ENCODE measurements around the gene COL25A1.

DNA sequence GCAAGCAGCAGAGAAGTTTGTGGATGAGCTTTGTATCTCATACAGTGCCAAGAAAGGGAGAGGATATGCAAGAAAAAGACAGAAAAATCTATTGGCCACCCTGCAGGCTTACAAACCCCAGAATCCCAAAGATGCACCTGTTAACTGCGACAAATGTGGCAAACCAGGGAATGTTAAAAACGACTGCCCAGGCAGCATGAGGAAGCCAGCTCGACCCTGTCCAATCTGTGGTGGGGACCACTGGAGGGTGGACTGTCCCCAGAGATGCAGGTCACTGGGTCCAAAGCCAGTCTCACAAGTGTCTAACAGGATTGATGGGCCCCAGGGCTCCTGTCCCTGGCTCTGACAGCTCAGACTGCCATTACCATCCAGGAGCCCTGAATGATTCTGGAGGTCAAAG is 12.9 kb upstream of the COL25A1 start:
- TF ChIP-seq, protein P1, sequence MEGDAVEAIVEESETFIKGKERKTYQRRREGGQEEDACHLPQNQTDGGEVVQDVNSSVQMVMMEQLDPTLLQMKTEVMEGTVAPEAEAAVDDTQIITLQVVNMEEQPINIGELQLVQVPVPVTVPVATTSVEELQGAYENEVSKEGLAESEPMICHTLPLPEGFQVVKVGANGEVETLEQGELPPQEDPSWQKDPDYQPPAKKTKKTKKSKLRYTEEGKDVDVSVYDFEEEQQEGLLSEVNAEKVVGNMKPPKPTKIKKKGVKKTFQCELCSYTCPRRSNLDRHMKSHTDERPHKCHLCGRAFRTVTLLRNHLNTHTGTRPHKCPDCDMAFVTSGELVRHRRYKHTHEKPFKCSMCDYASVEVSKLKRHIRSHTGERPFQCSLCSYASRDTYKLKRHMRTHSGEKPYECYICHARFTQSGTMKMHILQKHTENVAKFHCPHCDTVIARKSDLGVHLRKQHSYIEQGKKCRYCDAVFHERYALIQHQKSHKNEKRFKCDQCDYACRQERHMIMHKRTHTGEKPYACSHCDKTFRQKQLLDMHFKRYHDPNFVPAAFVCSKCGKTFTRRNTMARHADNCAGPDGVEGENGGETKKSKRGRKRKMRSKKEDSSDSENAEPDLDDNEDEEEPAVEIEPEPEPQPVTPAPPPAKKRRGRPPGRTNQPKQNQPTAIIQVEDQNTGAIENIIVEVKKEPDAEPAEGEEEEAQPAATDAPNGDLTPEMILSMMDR (IDR thresholded peaks at IDR 0.05): no peak
- no peak for TF ChIP-seq POLR2AphosphoS5 (IDR thresholded peaks at IDR 0.05)
